Stimulated activated CD8-positive, alpha-beta memory T cell treated with anti-CD3 and anti-CD28 coated beads, Interleukin-4, amount 100 ng/mL, for 1 hour (primary cell): ENCODE results near the gene AIFM1.
"Not testable (repeated sequence)": the region's sequence is repeated elsewhere in the genome, so short reads cannot be mapped to it uniquely, and the experiment has no call there.

Experiments
- DNase-seq, 2 donors: peaks; one replicate each; pipeline ENCODE4 v3.0.0-alpha.2; 2020; ENCODE audit warnings: low read depth in 2 of 2, low spot score in 1 of 2

AIFM1 gene

DNA sequence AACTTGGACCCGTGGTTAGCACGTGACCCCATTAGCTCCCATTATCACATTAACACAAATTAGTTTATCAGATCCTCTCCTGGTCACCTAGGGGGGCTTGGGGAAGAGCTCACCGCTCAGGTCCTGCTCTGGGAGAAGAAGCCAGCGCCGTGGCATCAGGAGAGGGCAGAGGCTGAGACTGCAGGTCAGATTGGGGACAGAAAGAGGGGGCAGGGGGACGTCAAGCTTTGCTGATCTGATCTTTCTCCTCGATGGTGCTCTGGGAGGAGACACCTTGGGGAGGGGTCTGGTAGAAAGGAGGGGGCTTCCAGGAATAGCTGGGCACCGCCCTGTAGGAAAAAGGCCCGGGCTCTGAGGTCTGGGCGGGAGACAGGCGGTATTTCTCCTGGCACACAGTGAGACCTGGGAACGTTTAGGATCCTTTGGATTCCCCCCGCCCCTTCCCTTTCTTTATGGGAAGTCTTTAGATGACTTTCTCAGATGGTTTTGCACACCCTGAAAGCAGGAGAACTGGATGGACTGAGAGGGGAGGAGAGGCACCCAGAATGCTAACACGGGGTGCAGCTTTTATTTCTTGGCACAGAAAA, 46.2 kb downstream of the AIFM1 start:
- no peak for DNase-seq

DNA sequence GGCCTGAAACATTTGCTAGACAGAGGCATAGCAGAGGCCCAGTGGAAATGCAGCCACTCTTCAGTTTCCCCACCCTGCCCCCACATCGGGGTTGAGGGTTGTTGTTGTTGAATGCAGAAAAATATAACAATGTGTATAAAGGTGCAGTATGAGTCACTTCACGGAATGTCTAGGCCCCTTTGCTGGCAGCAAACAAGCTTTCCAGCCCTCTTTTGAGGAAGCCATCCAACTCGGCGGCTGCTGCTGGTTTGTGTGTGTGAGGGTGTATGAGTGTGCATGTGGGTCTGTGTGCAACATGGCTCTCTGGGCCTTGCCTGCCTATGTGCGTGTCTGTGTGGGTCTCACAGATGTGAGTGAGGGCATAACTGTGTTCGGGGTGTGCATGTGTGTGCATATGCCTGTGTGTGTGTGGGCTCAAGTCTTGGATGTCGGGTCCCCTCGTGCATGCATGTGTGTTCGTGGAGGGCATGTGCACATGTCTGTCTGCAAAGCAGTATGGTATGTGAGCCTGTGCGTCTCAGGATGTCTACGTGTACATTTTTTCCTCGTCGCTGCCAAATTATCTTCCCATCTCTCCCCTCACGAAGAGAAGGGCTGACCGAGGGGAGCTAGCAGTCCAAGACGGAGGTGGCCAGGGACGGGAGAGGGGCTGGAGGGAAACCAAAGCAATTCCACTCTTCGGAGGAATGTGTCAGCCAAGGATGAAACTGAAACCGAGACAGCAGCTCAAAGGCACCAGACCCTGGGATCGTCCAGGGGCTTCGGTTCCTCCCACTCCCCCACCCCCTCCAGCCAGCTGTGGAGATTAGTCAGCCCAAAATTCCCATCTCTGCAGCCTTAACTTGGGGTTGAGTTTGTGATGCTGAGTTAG, 47.0 kb downstream of the AIFM1 start:
- DNase-seq = no peak

DNA sequence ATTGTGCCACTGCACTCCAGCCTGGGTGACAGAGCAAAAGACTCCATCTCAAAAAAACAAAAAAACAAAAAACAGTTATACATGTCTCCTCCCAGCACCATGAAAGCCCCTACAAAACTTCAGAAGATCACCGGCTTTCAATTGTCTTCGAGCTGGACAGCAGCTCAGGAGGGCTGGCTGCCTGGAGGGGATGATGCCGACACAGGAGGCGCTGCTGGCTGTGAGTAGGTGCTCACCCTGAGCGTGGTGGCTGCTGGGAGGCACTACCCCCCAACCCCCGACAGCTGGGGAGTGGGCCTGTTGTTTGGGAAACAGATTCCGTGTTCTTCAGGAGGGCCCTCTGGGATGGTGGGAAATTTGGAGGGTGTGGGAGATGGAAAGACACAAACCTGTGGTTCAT, 48.5 kb downstream of the AIFM1 start:
- no peak for DNase-seq

DNA sequence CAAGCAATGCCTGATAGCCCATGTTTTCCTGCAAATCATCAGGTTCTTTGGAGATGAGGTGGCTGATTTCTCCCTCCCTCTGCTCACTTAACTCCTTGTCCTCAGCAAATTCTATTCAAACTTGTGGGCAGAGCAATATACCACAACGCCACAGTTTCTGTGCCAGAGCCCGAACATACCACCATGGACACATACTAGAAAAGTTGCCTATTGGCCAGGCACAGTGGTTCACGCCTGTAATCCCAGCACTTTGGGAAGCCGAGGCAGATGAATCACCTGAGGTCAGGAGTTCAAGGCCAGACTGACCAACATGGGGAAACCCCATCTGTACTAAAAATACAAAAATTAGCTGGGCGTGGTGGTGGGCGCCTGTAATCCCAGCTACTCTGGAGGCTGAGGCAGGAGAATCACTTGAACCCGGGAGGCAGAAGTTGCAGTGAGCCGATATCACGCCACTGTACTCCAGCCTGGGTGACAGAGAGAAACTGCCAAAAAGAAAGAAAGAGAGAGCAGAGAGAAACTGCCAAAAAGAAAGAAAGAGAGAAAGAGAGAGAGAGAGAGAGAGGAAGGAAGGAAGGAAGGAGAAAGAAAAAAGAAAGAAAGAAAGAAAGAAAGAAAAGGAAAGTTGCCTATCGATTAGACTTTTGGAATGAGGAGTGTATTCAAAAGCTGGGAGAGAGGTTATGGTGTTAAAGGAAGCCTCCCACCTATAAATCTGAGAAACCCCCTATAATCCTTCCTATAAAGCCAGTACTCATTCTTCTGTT, 50.3 kb downstream of the AIFM1 start:
- DNase-seq = not testable (repeated sequence)

DNA sequence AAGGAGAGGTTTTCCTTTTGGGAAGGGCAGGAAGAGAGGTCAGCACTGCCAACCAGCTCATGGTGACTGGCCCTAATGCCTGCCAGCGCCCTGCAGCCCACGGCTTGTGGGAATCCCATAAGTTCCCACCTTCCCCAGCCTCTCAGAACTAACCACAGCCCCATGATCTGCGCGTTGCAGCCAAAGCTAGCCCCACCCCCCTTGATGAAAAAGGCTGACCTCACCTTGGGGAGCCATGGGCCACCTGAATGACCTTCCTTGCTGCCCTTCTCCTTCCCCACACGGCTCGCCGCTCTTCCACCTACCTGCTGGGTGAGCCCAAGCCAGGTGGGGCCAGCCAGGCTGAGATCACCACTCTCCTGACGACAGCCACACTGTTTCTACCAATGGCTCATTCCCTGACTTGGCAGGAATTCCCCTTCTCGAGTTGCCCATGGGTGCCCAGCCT, 51.5 kb downstream of the AIFM1 start:
- DNase-seq = no peak

DNA sequence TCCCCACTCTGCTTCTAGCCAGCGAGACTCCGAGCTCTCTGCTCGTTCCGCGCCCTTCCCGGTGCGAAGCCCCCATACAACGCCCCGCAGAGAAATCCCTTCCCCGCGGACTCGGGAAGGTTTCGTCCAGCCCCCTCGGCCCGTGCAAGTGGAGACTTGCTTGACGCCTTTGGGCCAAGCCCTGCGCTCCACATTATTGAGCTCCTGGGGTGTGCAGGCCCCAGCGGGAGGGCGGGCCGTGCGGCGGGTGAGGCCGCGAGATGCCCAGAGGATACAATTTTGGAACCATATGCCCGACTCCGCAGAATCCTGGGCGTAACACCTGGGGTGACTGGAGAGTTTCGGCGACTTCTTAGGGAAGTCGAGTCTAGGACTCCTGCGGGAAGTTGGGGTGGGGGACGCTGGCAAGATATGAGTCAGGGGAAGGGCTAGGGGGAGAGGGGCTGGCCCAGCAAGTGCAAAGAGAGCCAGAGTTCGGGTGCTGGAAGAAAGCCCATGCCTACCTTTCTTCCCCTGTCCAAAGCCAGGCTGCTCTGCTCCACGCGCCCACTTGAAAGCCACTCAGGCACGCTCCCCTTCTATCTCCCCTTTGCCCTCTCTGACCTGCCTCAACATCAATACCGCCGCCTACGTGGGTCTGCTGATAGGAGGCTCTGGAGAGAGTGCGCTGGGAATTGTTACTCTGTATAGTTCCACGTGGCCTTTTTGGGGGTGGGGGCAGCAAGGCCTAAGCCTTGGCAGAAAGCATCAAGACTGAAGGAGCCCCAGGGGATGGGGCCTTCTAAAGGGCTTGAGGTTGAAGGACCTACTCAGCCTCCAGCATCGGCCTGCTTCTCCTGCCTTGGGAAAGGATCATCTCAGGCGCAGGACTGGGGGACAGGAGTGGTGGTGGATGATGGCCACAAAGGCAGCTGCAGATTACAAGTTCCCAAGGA, 54.2 kb downstream of the AIFM1 start:
- no peak for DNase-seq

DNA sequence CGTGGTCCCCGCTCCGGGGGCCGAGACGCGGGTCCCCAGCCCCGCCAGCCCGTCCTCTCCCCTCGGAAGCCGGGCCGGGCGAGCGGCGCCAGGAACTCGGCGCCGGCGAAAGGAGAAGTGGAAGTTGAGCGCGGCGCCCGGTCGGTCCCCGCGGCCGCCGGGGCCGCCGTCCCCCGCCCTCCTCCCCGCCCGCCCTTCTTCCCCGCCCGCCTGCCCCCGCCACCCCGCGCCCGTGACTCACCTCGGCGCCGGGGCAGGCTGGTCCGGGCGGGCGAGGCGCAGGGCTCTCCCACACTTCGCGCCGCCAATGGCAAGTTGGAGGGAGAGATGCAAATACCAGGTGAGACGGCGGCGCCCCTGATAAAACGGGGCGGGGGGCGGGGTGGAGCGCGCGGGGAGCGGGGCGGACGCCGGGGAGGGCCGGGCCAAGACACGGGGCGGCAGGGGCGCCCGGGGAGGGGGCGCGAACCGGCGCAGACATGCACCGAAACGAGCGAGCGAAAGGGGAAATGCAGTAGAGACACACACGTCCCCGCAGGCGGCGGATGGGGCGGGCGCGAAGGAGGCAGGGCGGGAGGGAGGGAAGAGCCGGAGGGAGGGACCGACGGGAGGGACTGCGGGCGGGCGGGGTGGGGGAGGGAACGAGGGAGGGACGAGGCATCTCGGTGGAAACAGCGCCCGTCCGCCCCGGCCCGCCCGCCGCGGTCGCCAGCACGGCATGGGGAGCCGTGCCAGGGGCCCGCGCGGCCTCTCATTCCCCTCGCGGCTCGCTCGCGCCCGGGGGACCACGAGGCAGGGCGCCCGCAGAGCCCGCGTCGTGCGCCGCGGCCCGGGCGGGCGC, 55.0 kb downstream of the AIFM1 start, which contains the start of gene ELF4:
ELF4 (minus strand) TSS at position 119 of the 841 bp plus-strand sequence. CDS start 29,167 bp downstream, outside the sequence.
- DNase-seq = no peak

DNA sequence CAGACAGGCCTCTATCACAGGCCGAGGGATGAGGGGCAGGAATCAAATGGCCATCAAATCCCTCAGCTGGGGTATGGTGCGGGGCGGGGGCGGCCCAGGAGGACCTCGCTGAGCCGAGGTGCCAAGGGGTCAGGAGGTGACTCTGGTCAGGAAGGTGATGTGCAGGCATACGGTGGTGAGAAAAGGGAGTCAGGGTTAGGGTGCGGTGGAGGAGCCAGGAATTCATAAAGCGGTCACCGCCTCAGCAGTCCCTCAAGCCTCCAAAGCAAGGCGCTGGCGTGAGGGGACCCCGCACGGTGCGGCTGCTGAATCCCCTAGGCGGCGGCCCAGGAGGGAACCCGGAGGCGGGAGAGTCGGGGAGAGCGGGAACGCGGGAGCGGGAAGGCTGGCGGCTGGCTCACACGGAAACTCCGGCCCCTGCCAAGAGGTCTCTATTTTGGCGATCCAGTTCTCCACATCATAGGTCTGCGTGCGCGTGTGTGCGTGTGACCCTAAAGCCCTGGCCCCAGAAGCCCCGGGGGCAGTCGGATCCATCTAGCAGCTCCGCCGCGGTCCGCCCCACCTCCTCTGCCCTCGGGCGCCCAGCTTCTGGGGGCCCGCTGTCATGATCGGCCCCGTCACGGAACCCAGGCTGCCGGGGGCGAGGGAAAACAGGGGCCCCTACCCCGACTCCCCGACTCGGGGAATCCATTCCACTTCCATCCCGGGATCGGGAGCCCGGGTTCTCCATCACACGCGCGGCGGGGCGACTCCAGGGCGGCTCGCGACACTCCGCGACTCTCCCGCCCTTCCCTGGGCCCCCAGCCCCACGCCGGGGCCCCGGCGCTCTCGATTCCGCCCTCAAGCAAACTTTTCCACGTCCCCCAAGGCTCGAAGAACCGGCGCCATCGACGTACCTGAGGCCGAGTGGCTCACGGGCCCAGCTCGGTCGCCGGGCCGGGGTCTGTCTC, 55.9 kb downstream of the AIFM1 start:
- no peak for DNase-seq

DNA sequence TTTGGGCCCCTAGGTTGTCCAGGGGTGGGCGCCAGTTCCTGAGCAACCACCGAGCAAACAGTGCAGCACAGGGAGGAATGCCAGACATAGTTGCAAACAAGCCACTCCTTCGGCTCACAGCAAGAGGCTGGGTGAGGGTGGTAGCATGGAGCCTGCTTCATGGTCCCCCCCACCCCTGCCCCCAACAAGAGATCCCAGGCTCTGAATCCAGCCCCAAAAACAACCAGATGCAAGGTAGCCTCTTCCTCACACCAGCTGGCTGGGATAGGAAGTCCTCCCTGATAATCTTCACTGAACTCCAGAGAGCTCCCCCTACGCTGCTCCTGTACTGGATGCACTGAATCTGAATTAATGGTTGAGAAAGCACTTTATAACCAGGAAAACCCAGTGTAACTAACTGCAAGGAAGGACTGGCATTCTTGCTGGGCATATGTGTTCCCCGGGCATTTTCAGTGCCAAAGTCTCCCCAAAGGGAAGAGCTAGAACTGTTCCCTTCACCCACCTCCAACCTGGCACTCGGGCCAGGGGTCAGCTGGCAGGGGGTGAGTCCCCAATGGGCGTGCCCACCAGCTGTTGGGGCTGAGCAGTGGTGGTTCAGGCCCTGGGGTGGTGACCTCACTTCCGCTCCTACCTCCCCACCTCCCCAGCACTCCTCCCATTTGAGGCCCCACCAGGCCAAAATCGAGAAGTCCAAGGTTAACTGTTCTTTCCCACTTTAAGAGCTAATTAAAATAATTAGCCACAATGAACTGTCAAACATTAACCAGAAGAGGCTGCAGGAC, 56.8 kb downstream of the AIFM1 start:
- DNase-seq = no peak

DNA sequence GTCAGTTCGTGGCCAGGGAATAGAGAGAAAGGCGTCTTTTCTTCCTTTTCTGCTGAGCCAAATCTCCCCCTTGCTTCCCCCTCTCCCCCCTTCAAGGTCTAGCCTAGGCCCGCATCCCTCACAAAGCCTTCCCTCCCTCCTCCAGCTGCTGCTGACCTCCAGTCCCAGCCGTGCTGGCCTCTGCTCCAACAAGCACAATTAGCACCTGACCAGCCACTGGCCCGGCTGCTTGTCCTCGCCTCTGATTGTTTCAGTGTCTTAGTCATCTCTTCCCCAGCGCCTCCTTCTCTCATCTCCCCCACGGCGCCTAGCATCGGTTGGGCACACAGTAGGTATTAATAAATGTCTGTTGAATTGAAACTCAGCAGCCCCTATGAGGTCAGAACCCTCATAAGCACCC, 59.6 kb downstream of the AIFM1 start:
- no peak for DNase-seq

DNA sequence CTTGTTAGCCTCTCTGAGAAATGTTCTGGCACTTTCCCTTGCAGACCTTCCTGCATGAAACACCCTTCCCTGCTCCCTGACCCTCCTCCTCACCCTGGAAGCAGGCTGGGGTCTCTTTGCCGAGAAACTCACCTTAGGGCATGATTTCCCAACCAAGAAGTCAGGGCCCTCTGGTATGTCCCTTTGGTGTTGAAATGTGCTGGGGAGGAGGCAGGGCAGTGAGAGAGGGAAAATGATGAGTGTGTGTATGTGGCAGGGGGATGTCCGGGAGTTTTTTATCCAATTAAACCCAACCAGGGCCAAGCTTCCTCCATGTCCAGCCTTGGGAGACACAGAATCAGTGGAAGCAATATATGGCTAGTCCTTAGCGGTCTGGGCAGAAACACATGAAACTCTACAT, 60.4 kb downstream of the AIFM1 start:
- DNase-seq = no peak

DNA sequence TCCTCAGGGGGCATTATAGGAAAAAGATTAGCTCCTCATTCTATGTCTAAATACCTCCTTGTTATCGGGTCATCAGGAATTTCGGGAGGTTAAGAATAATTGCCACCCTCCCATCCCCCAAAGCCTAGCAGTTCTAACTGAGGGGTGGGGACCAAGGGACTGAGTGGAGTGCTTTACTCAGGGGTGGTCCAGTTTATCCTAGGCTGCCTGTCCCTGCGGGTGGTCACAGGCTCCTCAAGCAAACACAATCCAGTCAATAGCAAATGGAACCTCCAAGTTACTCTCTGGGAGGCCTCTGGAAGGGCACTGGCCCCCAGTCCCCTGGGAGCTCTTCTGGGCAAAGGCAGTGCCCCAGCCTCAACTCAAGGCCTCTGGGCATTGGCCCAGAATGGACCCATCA, 62.0 kb downstream of the AIFM1 start:
- DNase-seq = no peak

DNA sequence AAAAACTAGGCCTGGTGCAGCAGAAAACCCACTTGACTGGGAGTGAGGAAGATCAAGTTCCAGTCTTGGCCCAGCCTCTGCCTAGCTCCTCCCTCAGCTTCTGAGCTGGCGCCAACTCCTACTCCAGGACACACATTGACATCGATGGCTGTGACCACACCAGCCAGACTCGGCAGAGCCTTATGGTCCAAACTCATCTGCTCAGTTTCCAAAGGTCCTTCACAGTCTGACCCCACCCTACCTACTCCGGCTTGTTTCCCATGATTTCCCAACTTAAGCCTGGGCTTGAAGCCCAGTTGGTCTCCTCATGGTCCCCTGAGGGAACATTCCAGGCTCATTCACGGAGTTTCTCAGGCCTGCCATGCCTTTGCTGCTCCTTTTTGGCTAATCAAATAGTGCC, 65.5 kb downstream of the AIFM1 start:
- DNase-seq = no peak

DNA sequence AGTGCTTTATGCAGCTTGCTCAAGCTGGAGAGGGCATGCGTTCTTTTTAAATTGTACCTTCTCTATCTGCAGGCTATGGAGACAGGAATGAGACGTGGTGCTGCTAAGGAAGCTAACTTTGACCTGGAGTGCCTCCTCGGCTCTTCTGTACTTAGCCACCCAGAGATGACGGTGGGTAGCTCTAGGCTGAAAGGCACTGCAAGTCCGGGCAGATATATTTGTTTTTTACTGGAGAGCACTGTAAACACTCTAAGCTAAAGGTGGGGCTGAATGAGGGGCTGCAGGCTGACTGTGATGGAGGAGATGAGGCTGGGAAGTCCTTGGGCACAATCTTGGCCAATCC, 67.5 kb downstream of the AIFM1 start:
- no peak for DNase-seq

DNA sequence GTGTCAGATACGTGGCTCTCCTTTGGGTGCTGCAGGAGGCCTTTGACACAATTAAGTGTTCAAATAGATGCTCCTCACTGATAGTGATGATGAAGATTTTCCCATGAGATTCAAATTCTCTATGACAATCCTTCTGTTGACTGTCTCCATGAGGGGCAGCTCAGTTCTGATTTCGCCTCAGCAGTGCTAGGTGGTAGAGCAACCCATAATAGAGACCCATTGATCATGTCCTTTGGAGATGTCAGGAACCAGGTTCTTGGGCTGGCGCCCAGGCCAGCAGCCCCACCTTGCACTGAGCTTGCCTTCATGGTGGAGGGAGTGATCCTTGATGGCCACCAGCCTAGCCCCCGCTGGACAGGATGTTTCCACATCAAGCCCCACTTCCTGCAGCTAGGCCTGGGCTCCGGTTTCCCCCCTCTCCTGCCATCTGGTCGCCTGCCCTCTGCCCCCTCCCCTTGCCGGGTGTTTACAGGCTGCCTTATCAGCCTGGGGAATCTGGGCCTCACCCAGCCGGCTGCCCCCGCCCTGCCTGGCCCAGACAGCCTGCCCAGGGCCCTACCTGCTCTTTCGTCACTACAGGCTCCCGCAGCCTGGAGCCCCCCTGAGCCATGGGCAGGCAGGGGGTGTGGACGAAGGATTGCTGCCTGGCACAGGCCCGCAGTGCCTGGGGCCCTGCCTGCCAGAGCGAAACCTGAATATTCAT, 68.0 kb downstream of the AIFM1 start:
- no peak for DNase-seq

DNA sequence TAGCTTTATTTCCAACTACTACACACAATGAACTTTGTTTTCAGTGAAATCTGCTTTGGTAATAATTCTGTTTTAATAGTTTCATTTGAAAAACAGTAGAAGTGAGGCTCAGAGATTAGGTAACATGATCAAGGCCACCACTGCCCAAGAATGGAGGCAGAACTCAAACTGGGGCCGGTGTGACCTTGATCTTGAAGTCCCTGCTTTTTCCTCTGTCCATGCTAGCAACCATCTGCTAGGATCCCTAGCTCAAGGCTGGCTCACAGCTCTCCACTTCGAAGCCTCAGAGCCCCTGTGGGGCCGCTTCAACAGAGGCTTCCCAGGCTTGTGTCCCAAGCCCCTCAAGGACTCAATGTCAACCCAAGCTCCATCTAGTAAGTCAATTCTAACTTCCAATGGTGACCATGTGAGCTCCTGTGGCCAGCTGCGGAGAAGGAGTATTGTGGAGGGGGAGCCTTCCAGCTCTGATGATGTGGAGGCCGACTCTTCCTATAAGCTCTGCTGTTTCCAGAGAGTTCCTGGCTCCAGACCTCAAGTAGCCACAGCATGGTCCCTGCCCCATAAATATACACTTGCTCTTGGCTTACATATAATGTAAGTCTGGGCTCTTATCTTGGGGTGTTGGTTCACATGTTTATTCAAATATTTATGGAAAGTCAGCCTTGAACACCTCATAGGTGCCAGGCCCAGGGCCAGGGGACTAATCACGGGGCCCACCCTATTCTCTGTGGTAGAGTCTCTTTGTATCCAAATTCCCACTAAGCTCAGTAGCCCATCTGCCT, 70.2 kb downstream of the AIFM1 start:
- no peak for DNase-seq

DNA sequence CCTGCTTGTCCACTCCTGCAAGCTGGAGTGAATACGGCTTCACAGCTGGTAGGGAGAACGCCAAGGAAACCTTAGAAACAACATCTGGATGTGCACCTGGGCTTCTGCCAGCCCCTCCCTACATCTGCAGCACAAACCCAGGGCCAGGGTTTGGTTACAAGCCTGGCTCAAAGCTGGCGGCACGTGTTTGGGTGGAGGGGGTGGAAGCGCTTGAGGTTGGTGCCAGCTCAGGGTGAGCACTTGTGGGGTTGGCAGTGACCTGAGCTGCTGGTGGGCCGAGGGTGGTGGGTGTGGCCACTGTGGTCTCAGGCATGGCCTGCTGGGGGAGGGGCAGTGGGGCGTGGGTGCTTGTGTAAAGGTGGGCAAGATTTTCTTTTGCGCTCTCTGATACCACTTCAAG, 70.9 kb downstream of the AIFM1 start:
- no peak for DNase-seq
